ENCODE measurements around the gene ZNF789. TPM values are rescaled to one million over a fixed set of nuclear protein-coding genes. Genes with fewer than 3 reads are reported as not detected.
A peak's percentile ranks its signal among the peaks of the same experiment; 100 is the strongest.
"Not testable (repeated sequence)": the region's sequence is repeated elsewhere in the genome, so short reads cannot be mapped to it uniquely, and the experiment has no call there.

The ZNF789 gene
- total RNA-seq, 1 donor from 2014 or later = 3.8 TPM

DNA sequence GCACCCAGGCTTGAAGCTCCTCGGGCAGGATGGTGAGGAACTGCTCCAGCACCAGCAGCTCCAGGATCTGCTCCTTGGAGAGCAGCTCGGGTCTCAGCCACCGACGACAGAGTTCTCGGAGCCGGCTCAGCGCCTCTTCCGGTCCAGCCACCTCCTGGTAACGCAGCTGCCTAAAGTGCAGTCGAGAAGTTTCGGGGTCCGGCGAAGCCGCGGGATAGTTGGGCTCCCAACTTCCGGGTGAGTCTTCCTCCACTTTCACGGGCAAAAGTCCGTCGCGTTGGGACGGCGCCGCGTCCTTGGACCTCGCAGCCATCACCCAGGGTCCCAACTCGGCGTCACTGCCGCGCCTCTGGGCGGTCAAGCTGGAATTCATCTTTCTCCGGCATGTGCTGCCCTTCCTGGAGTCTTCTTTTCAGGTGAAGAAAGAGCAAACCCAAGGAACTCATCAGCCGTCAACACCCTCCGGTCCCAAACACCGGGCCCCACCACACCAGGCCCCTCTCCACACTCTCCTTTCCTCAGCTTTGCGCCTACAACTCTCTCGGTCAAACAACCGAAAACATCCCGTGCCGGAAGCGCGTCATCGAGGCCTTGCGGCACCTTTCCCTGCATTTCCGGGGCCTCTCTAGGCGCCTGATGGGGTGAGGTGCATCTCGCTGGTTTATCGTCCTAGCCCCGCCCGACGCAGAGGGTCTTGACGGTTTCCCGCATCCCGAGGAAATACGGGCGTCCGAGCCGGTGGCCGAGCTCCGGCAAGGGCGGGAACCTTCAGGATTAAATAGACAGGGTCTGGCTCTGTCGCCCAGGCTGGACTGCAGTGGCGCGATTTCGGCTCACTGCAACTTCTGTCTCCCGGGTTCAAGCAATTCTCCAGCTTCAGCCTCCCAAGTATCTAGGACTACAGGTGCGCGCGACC, 27.3 kb downstream of the ZNF789 start, which contains the start of gene ZNF394:
TSS of gene ZNF394 (minus strand) at position 561 of the 916 bp plus-strand sequence. CDS start at position 373, 188 bp downstream.
- intact Hi-C loops (cut with DNase I) = loop anchor here (1.0 to 2.0 kb wide), 2 partner anchors 28 to 53 kb away; partner anchors contain the start of genes FAM200A and ZNF789
- peak; percentile 97 for DNase-seq (ENCODE audit: low spot score)

DNA sequence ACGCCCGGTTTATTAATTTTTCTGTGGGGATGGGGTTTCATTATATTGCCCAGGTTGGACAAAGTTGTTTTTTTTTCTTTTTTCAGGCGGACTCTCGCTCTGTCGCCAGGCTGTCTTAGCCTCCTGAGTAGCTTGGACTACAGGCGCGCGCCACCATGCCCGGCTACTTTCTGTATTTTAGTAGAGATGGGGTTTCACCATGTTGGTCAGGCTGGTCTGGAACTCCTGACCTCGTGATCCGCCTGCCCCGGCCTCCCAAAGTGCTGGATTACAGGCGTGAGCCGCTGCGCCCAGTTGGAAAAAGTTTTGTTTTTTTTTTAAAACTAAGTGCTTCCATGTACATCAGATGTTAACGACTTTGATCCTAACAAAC, 27.9 kb downstream of the ZNF789 start:
- intact Hi-C loops (cut with DNase I) = loop anchor here (1.0 to 2.0 kb wide), 2 partner anchors 28 to 52 kb away; partner anchors contain the start of genes FAM200A and ZNF789
- no peak for DNase-seq (ENCODE audit: low spot score)

DNA sequence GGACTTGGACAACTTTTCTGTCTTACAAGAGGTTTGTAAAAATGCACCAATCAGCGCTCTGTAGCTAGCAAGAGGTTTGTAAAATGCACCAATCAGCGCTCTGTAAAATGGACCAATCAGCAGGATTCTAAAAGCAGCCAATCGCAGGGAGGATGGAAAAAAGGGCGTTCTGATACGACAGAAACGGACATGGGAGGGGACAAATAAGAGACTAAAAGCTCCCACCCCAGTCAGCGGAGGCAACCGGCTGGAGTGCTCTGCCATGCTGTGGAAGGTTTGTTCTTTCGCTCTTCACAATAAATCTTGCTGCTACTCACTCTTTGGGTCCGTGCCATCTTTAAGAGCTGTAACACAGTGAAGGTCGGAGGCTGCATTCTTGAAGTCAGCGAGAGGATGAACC, 28.5 kb downstream of the ZNF789 start:
- DNase-seq (ENCODE audit: low spot score) = not testable (repeated sequence)
- intact Hi-C loops (cut with DNase I) = loop anchor here (2.0 kb wide), 1 partner anchor 52 kb away; the partner anchor contains the start of gene FAM200A

DNA sequence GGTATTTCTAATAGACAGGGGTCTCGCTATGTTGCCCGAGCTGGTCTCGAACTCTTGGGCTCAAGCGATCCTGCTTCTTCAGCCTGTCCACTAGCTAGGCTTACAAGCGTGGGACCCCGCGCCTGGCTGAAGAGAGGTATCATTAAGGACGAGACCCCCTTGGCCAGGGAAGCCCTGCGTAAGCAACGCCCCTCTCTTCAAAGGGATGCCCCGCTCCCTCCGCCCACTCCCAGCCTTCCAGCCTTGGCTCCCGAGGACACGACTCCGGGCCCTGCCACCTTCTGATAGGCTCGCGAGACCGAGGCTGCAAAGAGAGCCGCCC, 31.6 kb downstream of the ZNF789 start:
- DNase-seq (ENCODE audit: low spot score) = no peak
- intact Hi-C loops (cut with DNase I) = no loop called here

DNA sequence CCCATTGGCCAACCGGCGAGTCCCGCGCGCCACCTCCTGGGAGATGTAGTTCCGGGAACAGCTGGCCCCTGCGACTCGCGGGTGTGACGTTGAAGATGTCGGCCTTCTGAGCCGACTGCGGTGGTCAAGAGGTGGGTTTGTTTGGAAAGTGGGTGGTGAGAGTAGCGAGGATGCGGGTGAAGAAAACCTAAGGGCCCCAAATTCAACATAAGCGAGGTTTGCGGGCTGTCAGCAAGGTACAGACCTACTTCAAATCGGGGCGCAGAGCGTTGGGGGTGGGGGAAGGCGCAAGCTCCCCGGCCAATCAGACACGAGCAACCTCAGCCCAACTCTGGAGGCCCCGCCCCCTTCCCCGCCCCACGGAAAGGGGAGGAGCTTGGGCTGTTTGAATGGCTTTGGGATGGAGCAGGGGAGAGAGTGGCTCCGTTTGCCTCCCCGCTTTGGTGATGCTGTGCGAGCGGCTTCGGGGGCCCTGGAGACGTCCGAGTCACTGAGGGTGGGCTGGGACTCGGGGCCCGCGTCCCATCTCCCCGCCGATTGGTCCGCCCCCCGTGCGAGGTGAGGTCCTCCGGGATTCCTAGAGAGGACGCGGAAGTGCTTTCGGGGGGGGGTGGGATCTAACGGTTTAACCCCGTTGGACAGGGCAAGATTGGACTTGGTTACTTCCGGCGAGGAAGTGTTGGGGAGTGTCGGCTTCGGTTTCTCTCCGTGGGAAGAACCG, 32.1 kb downstream of the ZNF789 start, which contains the start of gene ZKSCAN5:
TSS of gene ZKSCAN5 (plus strand) at position 60 of the 721 bp plus-strand sequence. CDS start 1,383 bp downstream, outside the sequence.
- intact Hi-C loops (cut with DNase I) = no loop called here
- DNase-seq (ENCODE audit: low spot score) = peak; percentile 100

DNA sequence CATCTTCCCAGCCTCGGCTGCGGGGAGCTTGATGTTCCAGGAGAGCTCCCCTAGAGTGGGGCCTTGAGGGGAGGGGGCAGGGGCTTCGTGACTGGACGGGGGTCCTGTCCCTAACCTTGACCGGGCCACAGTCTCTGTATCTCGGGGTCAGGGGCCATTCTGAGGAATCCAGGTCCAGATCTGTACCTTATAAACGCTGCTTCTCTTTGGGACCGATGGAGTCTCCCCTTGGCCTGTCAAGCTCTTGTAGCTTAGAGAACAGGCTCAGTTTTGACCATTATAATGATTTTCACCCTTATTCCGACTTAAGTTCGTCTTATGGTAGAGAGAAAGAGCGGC, 32.6 kb downstream of the ZNF789 start:
- DNase-seq (ENCODE audit: low spot score) = no peak
- intact Hi-C loops (cut with DNase I) = no loop called here

DNA sequence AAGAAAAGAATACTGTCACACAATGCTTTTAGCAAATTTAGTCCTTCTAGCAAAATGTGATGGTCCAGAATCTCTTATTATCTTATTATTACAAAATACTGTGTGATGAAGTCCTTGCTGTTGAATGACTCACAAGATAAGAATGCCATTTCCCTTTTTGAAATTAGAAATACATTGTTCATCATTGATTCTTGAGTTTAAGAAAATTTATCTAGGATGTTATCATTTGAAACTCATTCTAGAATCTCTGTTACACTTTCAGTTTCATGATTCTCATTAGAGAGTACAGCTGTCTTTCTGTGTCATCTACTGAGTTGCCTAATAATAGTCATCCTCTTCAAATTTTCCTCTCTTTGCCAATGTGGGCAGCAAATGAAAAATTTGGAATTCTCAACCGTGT, 41.4 kb downstream of the ZNF789 start:
- DNase-seq (ENCODE audit: low spot score) = no peak
- intact Hi-C loops (cut with DNase I) = no loop called here

DNA sequence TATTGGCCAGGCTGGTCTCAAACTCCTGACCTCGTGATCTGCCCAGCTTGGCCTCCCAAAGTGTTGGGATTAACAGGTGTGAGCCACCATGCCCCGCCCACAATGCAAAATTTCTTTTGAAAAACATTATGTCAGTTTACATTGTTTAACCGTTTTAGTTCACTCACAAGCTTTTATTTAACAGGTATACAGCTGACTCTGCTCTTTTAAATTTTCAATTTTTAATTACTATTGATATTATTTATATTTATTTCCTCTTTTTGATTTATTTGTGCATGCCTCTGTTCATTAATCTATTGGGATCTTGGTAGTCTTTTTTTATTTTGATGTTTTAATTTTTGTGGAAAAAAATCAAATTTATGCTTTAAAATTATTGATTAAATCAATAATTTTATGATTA, 48.7 kb downstream of the ZNF789 start:
- intact Hi-C loops (cut with DNase I) = no loop called here
- DNase-seq (ENCODE audit: low spot score) = no peak

DNA sequence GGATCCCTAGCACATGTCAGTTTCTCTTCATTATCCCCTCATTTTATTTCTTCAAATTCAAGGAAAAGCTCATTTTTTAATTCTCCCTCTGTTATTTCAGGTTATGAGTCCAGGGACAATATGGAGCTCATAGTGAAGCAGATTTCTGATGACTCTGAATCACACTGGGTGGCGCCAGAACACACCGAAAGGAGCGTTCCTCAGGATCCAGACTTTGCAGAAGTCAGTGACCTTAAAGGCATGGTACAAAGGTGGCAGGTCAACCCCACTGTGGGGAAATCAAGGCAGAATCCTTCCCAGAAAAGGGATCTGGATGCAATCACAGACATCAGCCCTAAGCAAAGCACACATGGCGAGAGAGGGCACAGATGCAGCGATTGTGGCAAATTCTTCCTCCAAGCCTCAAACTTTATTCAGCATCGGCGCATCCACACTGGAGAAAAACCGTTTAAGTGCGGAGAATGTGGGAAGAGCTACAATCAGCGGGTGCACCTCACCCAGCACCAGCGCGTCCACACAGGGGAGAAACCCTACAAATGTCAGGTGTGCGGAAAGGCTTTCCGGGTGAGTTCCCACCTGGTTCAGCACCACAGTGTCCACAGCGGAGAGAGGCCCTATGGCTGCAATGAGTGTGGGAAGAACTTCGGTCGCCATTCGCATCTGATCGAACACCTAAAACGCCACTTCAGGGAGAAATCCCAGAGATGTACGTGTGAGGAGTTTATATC, 53.2 kb downstream of the ZNF789 start:
- intact Hi-C loops (cut with DNase I) = no loop called here
- DNase-seq (ENCODE audit: low spot score) = no peak

DNA sequence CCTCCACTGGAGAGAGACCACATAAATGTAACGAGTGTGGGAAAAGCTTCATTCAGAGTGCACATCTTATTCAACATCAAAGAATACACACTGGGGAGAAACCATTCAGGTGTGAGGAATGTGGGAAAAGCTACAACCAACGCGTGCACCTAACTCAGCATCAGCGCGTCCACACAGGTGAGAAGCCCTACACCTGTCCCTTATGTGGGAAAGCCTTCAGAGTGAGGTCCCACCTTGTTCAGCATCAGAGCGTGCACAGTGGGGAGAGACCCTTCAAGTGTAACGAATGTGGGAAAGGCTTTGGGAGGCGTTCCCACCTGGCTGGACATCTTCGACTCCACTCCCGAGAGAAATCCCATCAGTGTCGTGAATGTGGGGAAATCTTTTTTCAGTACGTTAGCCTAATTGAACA, 58.7 kb downstream of the ZNF789 start:
- intact Hi-C loops (cut with DNase I) = no loop called here
- DNase-seq (ENCODE audit: low spot score) = no peak

DNA sequence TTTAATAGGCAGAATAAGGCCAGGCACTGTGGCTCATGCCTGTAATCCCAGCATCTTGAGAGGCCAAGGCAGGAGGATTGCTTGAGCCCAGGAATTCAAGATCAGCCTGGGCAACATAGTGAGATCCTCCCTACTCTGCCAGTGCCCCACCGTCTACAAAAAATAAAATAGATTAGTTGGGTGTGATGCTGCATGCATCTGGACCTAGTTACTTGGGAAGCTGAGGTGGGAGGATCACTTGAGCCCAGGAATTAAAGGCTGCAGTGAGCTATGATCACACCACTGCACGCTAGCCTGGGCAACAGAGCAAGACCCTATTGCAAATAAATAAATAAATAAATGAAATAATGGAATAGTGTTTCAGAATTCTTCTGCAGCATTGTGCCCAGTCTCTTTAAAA, 63.0 kb downstream of the ZNF789 start:
- DNase-seq (ENCODE audit: low spot score) = no peak
- intact Hi-C loops (cut with DNase I) = no loop called here

Other genes with a start within 250 kb of the ZNF789 start
- gene MYH16, start 200.1 kb upstream of the ZNF789 start, total RNA-seq = not detected
- gene ARPC1A, start 147.0 kb upstream of the ZNF789 start, total RNA-seq = 116 TPM
- 40.4 TPM for gene ARPC1B, start 98.2 kb upstream of the ZNF789 start, total RNA-seq
- gene PDAP1, start 64.3 kb upstream of the ZNF789 start, total RNA-seq = 95.6 TPM
- gene BUD31, start 63.9 kb upstream of the ZNF789 start, total RNA-seq = 46.5 TPM
- 3.4 TPM for gene PTCD1, start 34.1 kb upstream of the ZNF789 start, total RNA-seq
- gene CPSF4, start 33.9 kb upstream of the ZNF789 start, total RNA-seq = 15.0 TPM
- gene ATP5MF, start 6.7 kb upstream of the ZNF789 start, total RNA-seq = 516 TPM
- 14.9 TPM for gene ZNF394, start 27.4 kb downstream of the ZNF789 start, total RNA-seq
- gene ZKSCAN5, start 31.8 kb downstream of the ZNF789 start, total RNA-seq = 7.0 TPM
- 4.9 TPM for gene FAM200A, start 79.2 kb downstream of the ZNF789 start, total RNA-seq
- 42.1 TPM for gene ZNF655, start 85.8 kb downstream of the ZNF789 start, total RNA-seq
- gene TMEM225B, start 125.4 kb downstream of the ZNF789 start, total RNA-seq = not detected
- 10.4 TPM for gene ZSCAN25, start 144.1 kb downstream of the ZNF789 start, total RNA-seq
- gene CYP3A5, start 207.1 kb downstream of the ZNF789 start, total RNA-seq = 0.13 TPM